Brain microvascular endothelial cell (primary cell): ENCODE results near the gene LMX1A.

Experiments used
- DNase-seq: peaks from one replicate; pipeline ENCODE4 v3.0.0-alpha.2; 2020
- H3K27ac ChIP-seq: fragments of 250-450 bp; sonication (Bioruptor Pico); 2 replicates; pipeline ENCODE4 v1.5.1; 2020; ENCODE audit warnings: mild to moderate bottlenecking, moderate library complexity
- H3K27me3 ChIP-seq: fragments of 250-450 bp; sonication (Bioruptor Pico); replicated peaks from 2 replicates; pipeline ENCODE4 v1.5.1; 2020; ENCODE audit warnings: mild to moderate bottlenecking
- H3K36me3 ChIP-seq: fragments of 250-450 bp; sonication (Bioruptor Pico); replicated peaks from 2 replicates; pipeline ENCODE4 v1.5.1; 2020; ENCODE audit warnings: mild to moderate bottlenecking
- H3K4me3 ChIP-seq: 2 replicates; pipeline ENCODE4 v1.5.1; 2011; ENCODE audit warnings: low read depth, mild to moderate bottlenecking, control low read depth, low read length, moderate library complexity
- CTCF ChIP-seq: IDR thresholded peaks from 2 replicates; pipeline ENCODE4 v1.5.1; 2011; ENCODE audit warnings: low read depth, mild to moderate bottlenecking, moderate library complexity, low read length, control low read depth, inconsistent platforms; ENCODE audit errors: missing control alignments
- in situ Hi-C: cut with HindIII; loops from 2 replicates; pipeline ENCODE4 v1.10.0; 2017; ENCODE audit warnings: low sequenced_read_pairs, low pct_ligation_motif_present

The LMX1A gene

GRCh38 chr1:165162671-165163241, 193.8 kb downstream of the LMX1A start:
- Histone ChIP-seq H3K36me3 (no peaks in the 10 kb centered on the region), H3K27me3 (no peaks in the 10 kb centered on the region), H3K27ac (no peak overlapping the region), H3K4me3 (no peak overlapping the region)
- in situ Hi-C loops = no loop called here
- TF ChIP-seq CTCF = no peak
- DNase-seq = no peak

- H3K27ac ChIP-seq = no peak overlapping the region
- H3K27me3 ChIP-seq = no peaks in the 10 kb centered on the region
- no peak for TF ChIP-seq CTCF
- no peak for DNase-seq
- no peaks in the 10 kb centered on the region for H3K36me3 ChIP-seq
- in situ Hi-C loops = no loop called here
- no peak overlapping the region for H3K4me3 ChIP-seq
Measured at GRCh38 chr1:165161130-165161529, 195.4 kb downstream of the LMX1A start.

GRCh38 chr1:165153182-165153581, 203.3 kb downstream of the LMX1A start:
- H3K27ac ChIP-seq = no peak overlapping the region
- no peaks in the 10 kb centered on the region for H3K36me3 ChIP-seq
- DNase-seq = no peak
- TF ChIP-seq CTCF = no peak
- no peaks in the 10 kb centered on the region for H3K27me3 ChIP-seq
- in situ Hi-C loops = no loop called here
- no peak overlapping the region for H3K4me3 ChIP-seq

DNA sequence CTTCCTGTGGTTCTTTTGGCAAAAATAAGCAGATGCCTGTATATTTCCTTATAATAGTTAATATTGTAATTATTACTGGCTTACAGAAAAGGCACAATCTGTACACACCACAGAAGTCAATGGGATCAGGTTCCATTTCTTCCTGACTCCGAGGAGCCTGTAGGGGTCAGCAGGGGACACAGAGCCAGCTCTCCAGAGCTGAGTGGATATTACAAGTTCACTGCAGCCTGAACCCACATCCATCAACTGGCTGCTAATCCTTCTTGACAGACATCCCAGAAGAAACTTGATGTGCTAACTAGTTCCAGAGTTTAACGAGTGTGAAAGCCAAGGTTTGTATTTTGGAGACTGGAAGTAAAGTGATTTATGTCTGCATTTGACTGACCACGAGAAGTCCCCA, 203.8 kb downstream of the LMX1A start:
- Histone ChIP-seq H3K36me3 (no peaks in the 10 kb centered on the region), H3K27ac (no peak overlapping the region), H3K4me3 (no peak overlapping the region), H3K27me3 (no peaks in the 10 kb centered on the region)
- in situ Hi-C loops = no loop called here
- no peak for DNase-seq
- no peak for TF ChIP-seq CTCF

DNA sequence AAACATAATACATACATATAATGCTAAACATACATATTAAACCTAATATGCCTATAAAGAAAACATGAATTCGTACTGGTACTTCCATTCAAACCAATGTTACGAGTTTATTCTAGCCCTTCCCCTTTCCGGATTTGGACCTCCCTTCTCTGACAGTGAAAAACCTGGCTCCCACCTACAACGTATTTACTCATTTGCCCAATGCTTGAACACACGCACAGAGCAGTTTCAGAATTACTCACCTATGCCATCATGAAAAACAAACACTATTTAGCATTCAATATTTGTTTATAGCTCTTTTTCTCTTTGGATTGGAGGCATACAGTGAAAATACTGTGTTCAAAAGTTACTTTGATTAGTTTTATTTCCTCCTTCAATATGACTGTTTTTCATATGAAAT, 204.4 kb downstream of the LMX1A start:
- in situ Hi-C loops = no loop called here
- H3K36me3 ChIP-seq = no peaks in the 10 kb centered on the region
- H3K27me3 ChIP-seq = no peaks in the 10 kb centered on the region
- TF ChIP-seq CTCF = no peak
- no peak for DNase-seq
- no peak overlapping the region for H3K4me3 ChIP-seq
- no peak overlapping the region for H3K27ac ChIP-seq
